HG02588 (cell line): ENCODE results near the gene SRPK3.

Experiments used
- ATAC-seq: cut with Tn5 transposase; IDR thresholded peaks from one replicate; pipeline ENCODE4 v1.9.1; 2021; ENCODE audit warnings: mild to moderate bottlenecking, moderate library complexity; ENCODE audit not compliant: unreplicated experiment

SRPK3 gene

GRCh38 chrX:153781428-153782047 is 697 bp downstream of the SRPK3 start:
- no peak for ATAC-seq

- ATAC-seq, result no peak
Measured at GRCh38 chrX:153782313-153782712, 1.5 kb downstream of the SRPK3 start.

- ATAC-seq, result no peak
Measured at GRCh38 chrX:153782871-153783270, 2.0 kb downstream of the SRPK3 start.

GRCh38 chrX:153783378-153784013 is 2.7 kb downstream of the SRPK3 start:
- ATAC-seq, result no peak

- ATAC-seq, result no peak
Measured at GRCh38 chrX:153784325-153784967, 3.6 kb downstream of the SRPK3 start.

- ATAC-seq, result no peak
Measured at GRCh38 chrX:153786669-153787068, 5.8 kb downstream of the SRPK3 start.

- no peak for ATAC-seq
Measured at GRCh38 chrX:153789654-153790053, 8.8 kb downstream of the SRPK3 start.

- no peak for ATAC-seq
Measured at GRCh38 chrX:153791104-153791852, 10.4 kb downstream of the SRPK3 start.

- no peak for ATAC-seq
Measured at GRCh38 chrX:153792368-153792767, 11.5 kb downstream of the SRPK3 start.

- ATAC-seq, result no peak
Measured at GRCh38 chrX:153793291-153793690, 12.4 kb downstream of the SRPK3 start.

- peak; percentile 88 for ATAC-seq
Measured at GRCh38 chrX:153794018-153794896, 13.4 kb downstream of the SRPK3 start, which contains the start of the genes IDH3G and SSR4. Gene IDH3G, minus strand, starts transcription at chrX:153794375. Its CDS starts 49 bp downstream, at chrX:153794326. Gene SSR4, plus strand, starts transcription at chrX:153794668. Its CDS starts 20 bp downstream, at chrX:153794688.

GRCh38 chrX:153794897-153795816 is 14.3 kb downstream of the SRPK3 start:
- ATAC-seq, result no peak

GRCh38 chrX:153797415-153798015 is 16.7 kb downstream of the SRPK3 start:
- ATAC-seq, result no peak

GRCh38 chrX:153799326-153799725 is 18.5 kb downstream of the SRPK3 start:
- ATAC-seq, result no peak

GRCh38 chrX:153800177-153800722 is 19.4 kb downstream of the SRPK3 start:
- ATAC-seq, result no peak

- no peak for ATAC-seq
Measured at GRCh38 chrX:153800746-153801145, 19.9 kb downstream of the SRPK3 start.

- no peak for ATAC-seq
Measured at GRCh38 chrX:153801669-153802068, 20.8 kb downstream of the SRPK3 start.

GRCh38 chrX:153802513-153803045 is 21.7 kb downstream of the SRPK3 start:
- no peak for ATAC-seq
